ENCODE data around the gene CYP2D6. TPM values are rescaled to one million over a fixed set of nuclear protein-coding genes. Genes with fewer than 3 reads are reported as not detected.
"Not testable (repeated sequence)": the region's sequence is repeated elsewhere in the genome, so short reads cannot be mapped to it uniquely, and the experiment has no call there.

The CYP2D6 gene
- total RNA-seq, 4 donors from 2014 or later = 0.62 to 2.0 TPM; not detected in 2

DNA sequence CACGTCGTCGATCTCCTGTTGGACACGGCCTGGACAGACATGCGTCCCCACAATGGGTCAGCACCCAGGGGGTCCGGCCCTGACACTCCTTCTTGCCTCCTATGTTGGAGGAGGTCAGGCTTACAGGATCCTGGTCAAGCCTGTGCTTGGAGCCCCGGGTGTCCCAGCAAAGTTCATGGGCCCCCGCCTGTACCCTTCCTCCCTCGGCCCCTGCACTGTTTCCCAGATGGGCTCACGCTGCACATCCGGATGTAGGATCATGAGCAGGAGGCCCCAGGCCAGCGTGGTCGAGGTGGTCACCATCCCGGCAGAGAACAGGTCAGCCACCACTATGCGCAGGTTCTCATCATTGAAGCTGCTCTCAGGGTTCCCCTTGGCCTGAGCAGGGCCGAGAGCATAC lies 3.0 kb downstream of the CYP2D6 start:
- Histone ChIP-seq H3K27me3 (no peaks in the 10 kb centered on the region), H3K27ac (no peak overlapping the region), H3K4me3 (no peak overlapping the region), H3K4me1 (no peaks in the 10 kb centered on the region), H3K9me3 (no peaks in the 10 kb centered on the region), H3K36me3 (no peaks in the 10 kb centered on the region)
- DNase-seq = no peak
- TF ChIP-seq CTCF (IDR thresholded peaks at IDR 0.05) (no peak), POLR2A (IDR thresholded peaks at IDR 0.05) (no peak)
- intact Hi-C loops (cut with DNase I; ENCODE audit: low total_unique reads) = no loop called here

- H3K9me3 ChIP-seq; H3K4me3 ChIP-seq; H3K27ac ChIP-seq; intact Hi-C loops (cut with DNase I; ENCODE audit: low total_unique reads); H3K4me1 ChIP-seq; DNase-seq; H3K36me3 ChIP-seq; H3K27me3 ChIP-seq: not testable (repeated sequence)
Observed at GRCh38 chr22:42123529-42123928, 7.1 kb downstream of the CYP2D6 start.

DNA sequence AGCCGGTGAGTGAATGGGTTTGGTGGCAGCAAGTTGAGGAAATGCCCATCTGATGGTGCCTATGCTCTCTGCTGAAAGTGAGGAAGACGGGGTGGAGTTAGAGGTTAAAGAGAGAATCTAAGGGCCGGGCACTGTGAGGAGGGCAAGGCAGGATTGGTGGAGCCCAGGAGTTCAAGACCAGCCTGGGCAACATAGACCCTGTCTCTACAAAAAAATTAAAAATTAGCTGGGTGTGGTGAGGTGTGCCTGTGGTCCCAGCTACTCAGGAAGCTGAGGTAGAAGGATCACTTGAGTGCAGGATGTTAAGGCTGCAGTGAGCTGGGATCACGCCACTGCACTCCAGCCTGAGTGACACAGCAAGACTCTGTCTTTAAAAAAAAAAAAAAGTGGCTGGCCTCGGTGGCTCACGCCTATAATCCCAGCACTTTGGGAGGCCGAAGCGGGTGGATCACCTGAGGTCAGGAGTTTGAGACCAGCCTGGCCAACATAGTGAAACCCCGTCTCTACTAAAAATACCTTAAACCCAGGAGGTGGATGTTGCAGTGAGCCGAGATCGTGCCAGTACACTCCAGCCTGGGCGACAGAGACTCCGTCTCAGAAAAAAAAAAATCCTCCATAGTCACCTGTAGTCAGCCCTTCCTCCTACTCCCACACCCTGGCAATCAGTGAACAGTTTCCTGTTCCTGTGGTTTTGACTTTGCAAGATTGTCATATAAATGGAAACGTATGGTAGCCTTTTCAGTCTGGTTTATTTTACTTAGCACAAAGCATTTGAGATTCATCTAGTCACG lies 10.2 kb downstream of the CYP2D6 start:
- H3K27ac ChIP-seq; H3K9me3 ChIP-seq; H3K27me3 ChIP-seq; intact Hi-C loops (cut with DNase I; ENCODE audit: low total_unique reads); H3K4me3 ChIP-seq; DNase-seq; H3K36me3 ChIP-seq; H3K4me1 ChIP-seq: not testable (repeated sequence)

GRCh38 chr22:42116848-42117424 lies 13.7 kb downstream of the CYP2D6 start:
- TF ChIP-seq CTCF (IDR thresholded peaks at IDR 0.05) = no peak
- no peak for TF ChIP-seq POLR2A (IDR thresholded peaks at IDR 0.05)
- intact Hi-C loops (cut with DNase I; ENCODE audit: low total_unique reads) = no loop called here
- peaks cover 0 to 4% of the 10 kb centered on the region in 2 donors for H3K9me3 ChIP-seq
- H3K27ac ChIP-seq = no peak overlapping the region
- H3K27me3 ChIP-seq = no peaks in the 10 kb centered on the region
- DNase-seq = no peak
- no peaks in the 10 kb centered on the region for H3K36me3 ChIP-seq
- H3K4me3 ChIP-seq = no peak overlapping the region
- H3K4me1 ChIP-seq = no peaks in the 10 kb centered on the region

DNA sequence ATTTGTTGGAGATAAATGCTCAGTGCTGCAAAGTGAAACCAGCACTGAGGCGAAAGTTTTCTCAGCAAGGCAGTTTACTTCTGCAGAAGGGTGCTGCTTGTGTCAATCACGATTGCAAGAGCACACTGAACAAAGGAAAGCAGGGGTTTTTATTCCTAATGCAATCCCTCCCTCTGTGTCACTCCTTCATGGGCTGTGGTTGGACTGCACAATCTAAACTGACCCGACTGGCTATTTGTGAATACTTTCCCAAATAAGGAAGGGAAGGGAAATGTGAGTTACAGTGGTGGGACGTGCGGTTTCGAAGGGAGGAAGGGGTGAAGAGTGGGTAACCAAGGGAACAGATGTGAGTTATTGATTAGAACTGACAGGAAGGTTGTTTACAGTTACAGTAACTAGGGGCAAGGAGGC lies 15.2 kb downstream of the CYP2D6 start:
- DNase-seq; H3K9me3 ChIP-seq; intact Hi-C loops (cut with DNase I; ENCODE audit: low total_unique reads); H3K4me3 ChIP-seq; H3K4me1 ChIP-seq; H3K27ac ChIP-seq; H3K27me3 ChIP-seq; H3K36me3 ChIP-seq: not testable (repeated sequence)

DNA sequence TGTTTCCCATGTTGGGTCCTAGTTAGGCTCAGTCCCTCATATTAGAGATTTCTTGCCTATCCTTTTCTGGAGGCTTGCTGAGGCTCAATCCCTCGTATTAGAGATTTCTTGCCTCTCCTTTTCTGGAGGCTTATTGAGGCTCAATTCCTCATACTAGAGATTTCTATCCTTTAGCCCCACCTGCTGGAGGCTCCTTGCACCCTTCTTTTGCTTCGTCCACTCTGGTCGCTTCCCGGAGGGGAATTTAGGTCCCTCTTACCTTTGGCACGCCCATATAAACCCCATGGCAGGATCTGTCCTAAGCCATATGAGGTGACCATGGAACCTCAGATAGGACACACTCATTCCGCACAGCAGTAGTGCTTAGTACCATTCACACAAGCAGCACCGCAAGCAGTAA lies 15.9 kb downstream of the CYP2D6 start:
- H3K27ac ChIP-seq = no peak overlapping the region
- no peaks in the 10 kb centered on the region for H3K27me3 ChIP-seq
- H3K4me1 ChIP-seq = no peaks in the 10 kb centered on the region
- H3K36me3 ChIP-seq = no peaks in the 10 kb centered on the region
- peaks cover 0 to 4% of the 10 kb centered on the region in 2 donors for H3K9me3 ChIP-seq
- TF ChIP-seq POLR2A (IDR thresholded peaks at IDR 0.05) (no peak), CTCF (IDR thresholded peaks at IDR 0.05) (no peak)
- DNase-seq = no peak
- intact Hi-C loops (cut with DNase I; ENCODE audit: low total_unique reads) = no loop called here
- no peak overlapping the region for H3K4me3 ChIP-seq

All from uterus (tissue), 4 donors.